ENCODE measurements around the gene LMO7. TPM values are rescaled to one million over a fixed set of nuclear protein-coding genes. Genes with fewer than 3 reads are reported as not detected.

The LMO7 gene
- total RNA-seq, 4 donors from 2014 or later: 75.2 to 127 (median 87.0) TPM

DNA sequence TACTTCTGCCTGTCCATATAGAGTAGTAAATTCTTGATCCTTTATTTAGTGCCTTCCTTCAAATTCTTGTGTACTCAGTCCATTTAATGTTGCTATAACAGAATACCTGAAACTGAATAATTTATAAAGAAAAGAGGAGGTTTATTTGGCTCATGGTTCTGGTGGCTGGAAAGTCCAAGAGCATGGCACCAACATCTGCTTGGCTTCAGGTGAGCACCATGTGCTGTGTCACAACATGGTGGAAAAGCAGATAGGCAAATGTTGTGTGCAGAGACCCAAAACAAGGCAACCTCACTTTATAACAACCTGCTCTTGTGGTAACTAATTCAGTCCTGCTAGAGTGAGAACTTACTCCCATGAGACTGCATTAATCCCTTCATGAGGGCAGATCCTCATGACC lies 195.3 kb downstream of the LMO7 start:
- H3K4me1 ChIP-seq: peaks cover 10% of the 10 kb centered on the region
- H3K36me3 ChIP-seq: peaks cover 4% of the 10 kb centered on the region
- H3K9me3 ChIP-seq: no peaks in the 10 kb centered on the region
- H3K27me3 ChIP-seq: no peaks in the 10 kb centered on the region
- no peak for DNase-seq (ENCODE audit: low spot score in 2 of 2)
- no peak overlapping the region for H3K4me3 ChIP-seq
- no peak overlapping the region for H3K27ac ChIP-seq
- TF ChIP-seq POLR2AphosphoS5 (IDR thresholded peaks at IDR 0.05) (no peak), EP300 (IDR thresholded peaks at IDR 0.05) (no peak), POLR2A (IDR thresholded peaks at IDR 0.05) (no peak)
- TF ChIP-seq, protein P1, sequence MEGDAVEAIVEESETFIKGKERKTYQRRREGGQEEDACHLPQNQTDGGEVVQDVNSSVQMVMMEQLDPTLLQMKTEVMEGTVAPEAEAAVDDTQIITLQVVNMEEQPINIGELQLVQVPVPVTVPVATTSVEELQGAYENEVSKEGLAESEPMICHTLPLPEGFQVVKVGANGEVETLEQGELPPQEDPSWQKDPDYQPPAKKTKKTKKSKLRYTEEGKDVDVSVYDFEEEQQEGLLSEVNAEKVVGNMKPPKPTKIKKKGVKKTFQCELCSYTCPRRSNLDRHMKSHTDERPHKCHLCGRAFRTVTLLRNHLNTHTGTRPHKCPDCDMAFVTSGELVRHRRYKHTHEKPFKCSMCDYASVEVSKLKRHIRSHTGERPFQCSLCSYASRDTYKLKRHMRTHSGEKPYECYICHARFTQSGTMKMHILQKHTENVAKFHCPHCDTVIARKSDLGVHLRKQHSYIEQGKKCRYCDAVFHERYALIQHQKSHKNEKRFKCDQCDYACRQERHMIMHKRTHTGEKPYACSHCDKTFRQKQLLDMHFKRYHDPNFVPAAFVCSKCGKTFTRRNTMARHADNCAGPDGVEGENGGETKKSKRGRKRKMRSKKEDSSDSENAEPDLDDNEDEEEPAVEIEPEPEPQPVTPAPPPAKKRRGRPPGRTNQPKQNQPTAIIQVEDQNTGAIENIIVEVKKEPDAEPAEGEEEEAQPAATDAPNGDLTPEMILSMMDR (IDR thresholded peaks at IDR 0.05): no peak

DNA sequence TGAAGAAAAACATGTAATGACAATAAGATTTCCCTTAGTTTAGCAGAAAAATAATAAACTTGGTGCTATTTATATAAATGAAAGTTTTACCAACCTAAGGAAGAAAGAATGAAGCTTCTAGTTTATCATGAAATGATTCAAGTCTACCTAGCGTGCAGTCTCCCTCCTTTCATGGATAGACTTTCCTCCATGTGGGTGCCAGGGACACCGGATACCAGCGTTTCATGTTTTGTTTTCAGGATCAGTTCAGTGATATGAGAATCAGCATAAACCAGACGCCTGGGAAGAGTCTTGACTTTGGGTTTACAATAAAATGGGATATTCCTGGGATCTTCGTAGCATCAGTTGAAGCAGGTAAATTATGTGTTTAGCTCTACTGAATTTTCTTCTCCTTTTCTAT lies 196.7 kb downstream of the LMO7 start:
- no peak overlapping the region for H3K4me3 ChIP-seq
- no peak for DNase-seq (ENCODE audit: low spot score in 2 of 2)
- H3K36me3 ChIP-seq: peaks cover 3% of the 10 kb centered on the region
- no peak overlapping the region for H3K27ac ChIP-seq
- no peaks in the 10 kb centered on the region for H3K27me3 ChIP-seq
- H3K4me1 ChIP-seq: peaks cover 10% of the 10 kb centered on the region
- H3K9me3 ChIP-seq: no peaks in the 10 kb centered on the region
- WGBS: 94% methylated on average over 5 of the region's 5 CpGs
- TF ChIP-seq POLR2A (IDR thresholded peaks at IDR 0.05) (no peak), EP300 (IDR thresholded peaks at IDR 0.05) (no peak), POLR2AphosphoS5 (IDR thresholded peaks at IDR 0.05) (no peak)
- TF ChIP-seq, protein P1 (IDR thresholded peaks at IDR 0.05): no peak

DNA sequence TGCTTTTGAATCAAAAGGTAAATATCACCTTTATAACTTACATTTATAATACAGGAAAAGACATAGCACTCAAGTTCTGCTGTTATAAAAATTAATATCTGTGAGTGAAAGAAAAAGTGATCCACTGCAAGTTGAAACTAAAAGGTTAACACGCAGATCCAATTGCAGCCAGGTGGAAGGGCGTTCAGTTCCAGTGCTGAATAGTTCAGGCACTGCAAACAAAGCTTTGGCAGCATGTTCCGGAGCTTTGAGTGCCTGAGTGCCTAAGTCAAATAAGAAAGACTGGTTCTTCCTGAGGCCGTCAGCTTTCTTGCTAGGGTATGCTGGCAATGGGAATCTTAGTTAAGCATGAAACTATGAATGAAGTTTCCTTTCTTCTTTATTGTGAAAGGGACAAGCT lies 200.3 kb downstream of the LMO7 start:
- Histone ChIP-seq H3K36me3 (peaks cover 7% of the 10 kb centered on the region), H3K9me3 (no peaks in the 10 kb centered on the region), H3K4me3 (no peak overlapping the region), H3K27ac (no peak overlapping the region), H3K27me3 (no peaks in the 10 kb centered on the region), H3K4me1 (no peaks in the 10 kb centered on the region)
- no peak for TF ChIP-seq POLR2AphosphoS5 (IDR thresholded peaks at IDR 0.05)
- TF ChIP-seq, protein P1 (IDR thresholded peaks at IDR 0.05): no peak
- no peak for TF ChIP-seq POLR2A (IDR thresholded peaks at IDR 0.05)
- TF ChIP-seq EP300 (IDR thresholded peaks at IDR 0.05): no peak
- 77% methylated on average over 4 of the region's 4 CpGs for WGBS
- DNase-seq (ENCODE audit: low spot score in 2 of 2): no peak

DNA sequence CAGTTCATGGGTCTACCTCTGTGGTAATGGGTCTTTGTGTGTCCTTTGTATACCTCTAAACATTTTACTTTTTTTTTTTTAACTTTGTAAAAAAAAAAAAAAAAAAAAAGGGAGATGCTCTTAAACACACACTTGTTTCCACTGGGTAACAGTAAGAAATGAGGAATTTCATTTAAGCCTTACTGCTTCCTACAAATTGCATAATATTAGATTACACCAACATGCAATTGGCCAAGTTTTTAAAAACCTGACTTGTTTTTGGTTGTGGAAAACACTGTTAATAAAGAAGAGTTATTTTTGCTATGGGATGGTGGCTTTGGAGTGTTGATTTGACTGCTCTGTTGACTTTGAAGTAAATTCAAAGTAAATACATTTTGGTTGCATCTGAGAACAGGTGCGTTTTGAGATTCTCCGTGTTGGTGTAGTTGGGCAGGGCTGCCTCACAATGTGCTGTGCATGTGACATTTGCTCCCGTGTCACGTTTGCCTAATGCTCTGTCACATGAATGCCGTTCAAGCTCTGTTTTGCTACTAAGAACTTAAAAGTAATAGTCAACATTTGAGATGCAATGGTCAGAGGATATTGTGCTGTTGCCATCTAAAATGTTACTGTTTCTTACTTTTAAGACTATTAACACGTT lies 202.4 kb downstream of the LMO7 start:
- WGBS: 69% methylated on average over 6 of the region's 6 CpGs
- H3K9me3 ChIP-seq: no peaks in the 10 kb centered on the region
- no peaks in the 10 kb centered on the region for H3K27me3 ChIP-seq
- peak in 1 of 2 donors; percentile 61 for DNase-seq (ENCODE audit: low spot score in 2 of 2)
- H3K27ac ChIP-seq: no peak overlapping the region
- peaks cover 24% of the 10 kb centered on the region for H3K36me3 ChIP-seq
- H3K4me1 ChIP-seq: no peaks in the 10 kb centered on the region
- TF ChIP-seq EP300 (IDR thresholded peaks at IDR 0.05): no peak
- TF ChIP-seq, protein P1 (IDR thresholded peaks at IDR 0.05): no peak
- no peak for TF ChIP-seq POLR2AphosphoS5 (IDR thresholded peaks at IDR 0.05)
- no peak for TF ChIP-seq POLR2A (IDR thresholded peaks at IDR 0.05)
- no peak overlapping the region for H3K4me3 ChIP-seq

DNA sequence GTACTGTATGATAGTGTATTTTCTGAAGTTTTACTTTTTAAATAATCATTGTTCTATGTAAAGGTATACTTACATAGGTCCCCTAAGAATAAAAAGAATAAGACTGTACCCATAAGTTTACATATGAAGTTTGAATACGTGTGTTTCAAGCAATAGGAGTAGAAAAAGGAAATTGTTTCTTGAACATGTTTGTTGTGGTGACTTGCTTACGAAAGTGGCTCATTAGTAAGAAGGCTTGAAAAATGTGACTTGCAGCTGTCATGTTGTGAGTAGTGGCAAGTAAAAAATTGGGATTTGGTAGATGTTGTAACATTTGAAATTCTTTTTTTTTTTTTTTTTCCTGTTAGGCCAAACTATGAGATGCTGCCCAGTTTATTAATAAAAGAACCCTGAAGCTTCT lies 203.3 kb downstream of the LMO7 start:
- Histone ChIP-seq H3K4me1 (no peaks in the 10 kb centered on the region), H3K27me3 (no peaks in the 10 kb centered on the region), H3K4me3 (no peak overlapping the region), H3K9me3 (no peaks in the 10 kb centered on the region), H3K36me3 (peaks cover 24% of the 10 kb centered on the region), H3K27ac (no peak overlapping the region)
- DNase-seq (ENCODE audit: low spot score in 2 of 2): no peak
- TF ChIP-seq EP300 (IDR thresholded peaks at IDR 0.05) (no peak), POLR2AphosphoS5 (IDR thresholded peaks at IDR 0.05) (no peak), POLR2A (IDR thresholded peaks at IDR 0.05) (no peak)
- TF ChIP-seq, protein P1 (IDR thresholded peaks at IDR 0.05): no peak
- 69% methylated on average over 2 of the region's 2 CpGs for WGBS
